HFFc6 (cell line): ENCODE data around the gene LAIR1. TPM values are rescaled to one million over a fixed set of nuclear protein-coding genes. Genes with fewer than 3 reads are reported as not detected.

Experiments used
- DNase-seq: peaks from one replicate; pipeline ENCODE4 v3.0.0-alpha.2; 2018
- H3K27ac Mint-ChIP-seq: 2 replicates; pipeline ENCODE4 v1.8.0; 2020; ENCODE audit warnings: mild to moderate bottlenecking, mixed read lengths
- H3K27me3 Mint-ChIP-seq: 2 replicates; pipeline ENCODE4 v1.8.0; 2021; ENCODE audit warnings: mild to moderate bottlenecking, moderate library complexity, mixed read lengths; ENCODE audit not compliant: insufficient read depth
- H3K36me3 Mint-ChIP-seq: 2 replicates; pipeline ENCODE4 v1.8.0; 2021; ENCODE audit warnings: low read depth, mixed read lengths
- H3K4me1 Mint-ChIP-seq: 2 replicates; pipeline ENCODE4 v1.8.0; 2020; ENCODE audit warnings: low read depth, mixed read lengths
- H3K4me3 Mint-ChIP-seq: 2 replicates; pipeline ENCODE4 v1.8.0; 2020; ENCODE audit warnings: mild to moderate bottlenecking, moderate library complexity, mixed read lengths
- H3K9me3 Mint-ChIP-seq: 2 replicates; pipeline ENCODE4 v1.8.0; 2020; ENCODE audit warnings: mild to moderate bottlenecking, mixed read lengths
- CTCF ChIP-seq: fragments of 200-600 bp; sonication (generic); IDR thresholded peaks from 2 replicates; pipeline ENCODE4 v1.5.0; 2021; ENCODE audit warnings: antibody characterized with exemption, mild to moderate bottlenecking
- total RNA-seq, 6 experiments: library from RNA; stranded (reverse); fragmentation: NEBNext Ultra II Directional; extraction: Animal tissue kit (Norgen Biotek cat#: 25700); gene quantifications; 2 replicates in 1 of 6; 3 replicates in 5 of 6; pipeline ENCODE4 v1.2.3, GENCODE V29; 2021

The LAIR1 gene
- total RNA-seq, 6 experiments from 2014 or later: not detected

- DNase-seq: no peak
- H3K4me3 Mint-ChIP-seq: no peak overlapping the region
- peaks cover 4% of the 10 kb centered on the region; the same call in 1 of the 2 replicates for H3K36me3 Mint-ChIP-seq
- peaks cover 12% of the 10 kb centered on the region for H3K4me1 Mint-ChIP-seq
- no peak for TF ChIP-seq CTCF
- H3K9me3 Mint-ChIP-seq: peaks cover 4% of the 10 kb centered on the region; the same call in 1 of the 2 replicates
- H3K27me3 Mint-ChIP-seq: peaks cover 17% of the 10 kb centered on the region
- no peak overlapping the region for H3K27ac Mint-ChIP-seq
Observed at GRCh38 chr19:54393381-54393780, 28.6 kb upstream of the LAIR1 start.

- TF ChIP-seq CTCF: no peak
- Mint-ChIP-seq H3K27ac (no peak overlapping the region), H3K9me3 (peaks cover 4% of the 10 kb centered on the region; the same call in 1 of the 2 replicates), H3K36me3 (peaks cover 4% of the 10 kb centered on the region; the same call in 1 of the 2 replicates), H3K4me1 (peaks cover 18% of the 10 kb centered on the region), H3K27me3 (peaks cover 24% of the 10 kb centered on the region), H3K4me3 (no peak overlapping the region)
- DNase-seq: no peak
Observed at GRCh38 chr19:54392105-54392504, 27.4 kb upstream of the LAIR1 start.

GRCh38 chr19:54391589-54392061, 26.9 kb upstream of the LAIR1 start:
- no peak overlapping the region for H3K4me3 Mint-ChIP-seq
- H3K9me3 Mint-ChIP-seq: peaks cover 4% of the 10 kb centered on the region; the same call in 1 of the 2 replicates

GRCh38 chr19:54390942-54391577, 26.3 kb upstream of the LAIR1 start:
- H3K27ac Mint-ChIP-seq: no peak overlapping the region

More at GRCh38 chr19:54391589-54392061, 26.9 kb upstream of the LAIR1 start:
- peaks cover 4% of the 10 kb centered on the region; the same call in 1 of the 2 replicates for H3K36me3 Mint-ChIP-seq
- H3K27me3 Mint-ChIP-seq: peaks cover 24% of the 10 kb centered on the region
- TF ChIP-seq CTCF: no peak
- no peak overlapping the region for H3K27ac Mint-ChIP-seq
- no peak for DNase-seq
- peaks cover 18% of the 10 kb centered on the region for H3K4me1 Mint-ChIP-seq

GRCh38 chr19:54389553-54389952, 24.8 kb upstream of the LAIR1 start:
- Mint-ChIP-seq H3K4me1 (peaks cover 18% of the 10 kb centered on the region), H3K27ac (no peak overlapping the region), H3K27me3 (peaks cover 33% of the 10 kb centered on the region), H3K4me3 (no peak overlapping the region), H3K36me3 (peaks cover 4% of the 10 kb centered on the region; the same call in 1 of the 2 replicates), H3K9me3 (peaks cover 4% of the 10 kb centered on the region; the same call in 1 of the 2 replicates)
- TF ChIP-seq CTCF: no peak
- DNase-seq: no peak

More at GRCh38 chr19:54390942-54391577, 26.3 kb upstream of the LAIR1 start:
- peaks cover 24% of the 10 kb centered on the region for H3K27me3 Mint-ChIP-seq
- peaks cover 18% of the 10 kb centered on the region for H3K4me1 Mint-ChIP-seq
- TF ChIP-seq CTCF: peak; percentile 90
- peaks cover 4% of the 10 kb centered on the region; the same call in 1 of the 2 replicates for H3K36me3 Mint-ChIP-seq
- peaks cover 4% of the 10 kb centered on the region; the same call in 1 of the 2 replicates for H3K9me3 Mint-ChIP-seq
- no peak overlapping the region for H3K4me3 Mint-ChIP-seq
- DNase-seq: peak; percentile 26
